Fibroblast of skin of right quadriceps (primary cell): ENCODE results near the gene CCHCR1.

Experiments
- DNase-seq: peaks from one replicate; pipeline ENCODE4 v3.0.0-alpha.2; 2013

CCHCR1 gene

GRCh38 chr6:31125586-31126363, 31.8 kb downstream of the CCHCR1 start:
- peak; percentile 75 for DNase-seq

GRCh38 chr6:31125162-31125561, 32.4 kb downstream of the CCHCR1 start:
- DNase-seq: no peak

- peak; percentile 53 for DNase-seq
These were observed 34.6 kb downstream of the CCHCR1 start for GRCh38 chr6:31122791-31123706.

DNA sequence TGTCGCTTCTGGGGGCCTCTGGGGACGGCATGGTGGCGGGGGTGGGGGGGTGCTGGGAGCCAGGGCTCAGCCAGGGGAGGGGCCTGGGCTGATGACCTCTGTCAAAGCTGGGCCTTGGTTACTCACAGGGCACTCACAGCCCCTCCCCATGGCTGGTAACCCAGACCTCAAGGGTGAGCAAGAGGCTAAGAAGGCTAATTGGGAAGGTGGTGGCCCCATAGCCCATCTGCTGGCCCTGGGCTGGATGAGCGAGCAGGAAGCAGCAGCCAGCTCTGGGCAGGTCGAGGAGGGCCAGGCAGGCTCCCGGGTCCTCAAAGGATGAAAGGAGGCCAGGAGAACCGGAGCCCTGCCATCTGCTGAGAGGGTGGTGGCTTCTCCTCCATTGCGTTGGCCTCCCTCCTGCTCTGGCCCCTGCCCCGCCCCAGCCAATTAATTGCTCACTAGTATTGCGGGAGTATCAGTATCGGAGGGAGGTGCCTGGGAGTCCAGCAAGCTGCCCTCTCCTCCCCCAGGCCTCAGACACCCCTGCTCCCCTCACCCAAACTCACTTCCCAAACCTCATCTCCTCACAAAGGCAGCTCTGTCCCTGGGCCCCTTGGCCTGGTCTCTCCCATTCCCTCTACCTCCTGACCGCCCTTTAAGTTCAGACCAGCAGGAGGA, 36.3 kb downstream of the CCHCR1 start:
- DNase-seq: no peak

GRCh38 chr6:31120151-31120915, 37.3 kb downstream of the CCHCR1 start, which contains the start of gene CDSN:
TSS of gene CDSN (minus strand) at chr6:31120446. CDS start at chr6:31120419, 27 bp downstream.
- no peak for DNase-seq

DNA sequence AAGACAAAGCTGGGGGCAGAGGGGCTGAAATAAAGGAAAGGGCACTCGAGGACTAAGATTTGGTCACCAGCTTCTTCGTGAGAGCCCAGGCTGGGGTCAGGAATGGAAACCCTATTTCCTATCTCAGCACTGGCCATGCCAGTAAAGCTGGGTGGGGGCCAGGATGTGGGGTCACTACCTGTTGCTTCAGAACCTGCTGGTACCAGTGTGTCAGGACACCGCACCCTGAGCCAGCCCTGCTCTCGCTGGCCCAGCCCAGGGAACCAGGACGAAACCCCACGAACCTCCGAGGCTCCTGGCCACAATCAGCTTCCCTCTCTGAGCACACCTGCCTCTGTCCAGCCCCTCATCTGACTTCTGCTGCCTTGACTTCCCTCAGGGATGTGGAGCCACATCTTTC, 39.4 kb downstream of the CCHCR1 start:
- DNase-seq: no peak

GRCh38 chr6:31116661-31117385, 40.8 kb downstream of the CCHCR1 start:
- DNase-seq: no peak

DNA sequence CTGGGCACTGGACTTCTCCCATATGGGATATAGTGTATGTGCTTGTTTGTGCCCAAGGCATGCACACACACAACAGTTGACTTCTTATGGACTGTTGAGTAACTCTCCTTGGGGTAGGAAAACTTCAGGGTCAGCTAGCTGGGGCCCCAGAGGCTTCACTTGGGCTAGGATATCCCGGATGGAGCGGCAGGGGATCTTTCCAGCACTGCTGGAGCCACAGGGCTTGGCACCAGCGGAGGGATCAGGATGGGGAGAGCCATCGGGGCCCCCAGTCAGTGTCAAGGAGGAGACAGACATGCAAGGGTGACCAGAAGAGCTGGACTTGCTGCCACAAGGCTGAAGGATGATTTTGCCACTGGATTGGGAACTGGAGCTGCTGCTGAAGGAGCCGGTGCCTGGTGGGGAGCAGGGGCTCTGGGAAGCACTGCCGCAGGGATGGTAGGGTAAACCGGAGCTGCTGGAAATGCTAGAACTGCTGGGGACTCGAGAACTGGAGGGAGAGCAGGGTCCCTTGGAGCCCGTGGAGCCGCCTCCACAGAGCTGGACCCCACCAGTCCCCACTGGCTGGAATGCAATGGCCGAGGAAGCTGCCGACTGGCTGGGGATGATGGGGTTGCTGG, 41.6 kb downstream of the CCHCR1 start:
- DNase-seq: no peak

DNA sequence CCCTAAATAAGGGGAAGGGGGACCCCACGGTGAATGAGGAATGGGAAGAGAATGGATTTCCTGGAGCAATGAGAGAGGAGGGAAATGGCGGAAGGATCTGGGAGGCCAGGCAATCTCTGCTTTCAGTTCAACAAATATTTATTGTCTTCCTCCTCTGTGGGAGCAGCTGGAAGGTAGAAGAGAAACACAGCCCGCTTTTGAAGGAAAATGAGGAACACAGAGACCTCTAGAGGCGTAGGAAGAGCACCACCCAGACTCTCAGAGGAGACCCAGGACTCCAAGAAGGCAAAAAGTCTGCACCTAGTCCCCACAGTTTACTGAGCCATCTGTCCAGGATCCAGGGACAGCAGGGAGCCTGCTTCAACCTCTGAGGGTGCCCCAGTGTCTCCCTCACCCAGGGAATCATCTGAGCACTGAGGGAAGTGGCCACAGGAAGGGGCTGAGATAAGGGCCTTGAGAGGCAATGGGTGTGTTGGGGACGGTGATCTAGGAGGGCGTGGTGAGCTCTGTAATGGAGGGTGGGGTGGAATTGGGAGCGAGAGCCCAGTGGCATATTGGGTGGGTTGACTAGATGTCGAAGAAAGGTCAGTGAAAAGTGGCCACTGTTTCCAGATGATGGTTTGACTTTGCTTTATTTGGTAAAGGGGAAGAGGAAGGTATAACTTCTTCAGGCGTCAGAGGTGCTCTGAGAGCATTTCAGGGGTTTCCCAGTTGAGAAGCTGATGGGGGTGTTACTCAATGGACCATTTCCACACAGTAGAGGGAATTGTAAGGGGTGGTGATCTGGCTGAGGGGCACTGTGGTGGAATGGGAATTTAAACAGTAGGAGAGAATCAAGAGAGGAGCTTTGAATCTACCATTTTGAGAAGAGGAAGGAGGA, 42.4 kb downstream of the CCHCR1 start:
- peak; percentile 72 for DNase-seq

DNA sequence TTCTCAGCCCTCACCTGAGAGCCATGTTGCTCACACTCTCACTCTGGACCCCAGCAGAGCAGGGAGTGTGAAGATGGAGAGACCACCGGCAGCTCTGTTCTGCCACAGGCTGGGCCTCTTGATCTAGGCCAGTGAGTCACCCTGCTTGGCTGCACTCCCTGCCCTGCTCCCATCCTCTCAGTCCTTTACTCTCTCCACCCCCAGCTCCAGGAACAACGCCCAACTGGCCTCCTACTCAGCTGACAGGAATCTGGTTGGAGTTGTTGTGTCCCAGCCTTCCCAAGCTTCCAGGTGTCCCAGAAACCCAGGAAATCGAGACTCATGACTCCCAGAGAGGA, 43.1 kb downstream of the CCHCR1 start, which contains the start of gene PSORS1C1:
PSORS1C1 (plus strand) TSS at position 260 of the 338 bp plus-strand sequence. CDS start 14,833 bp downstream, outside the sequence.
- DNase-seq: peak; percentile 96

- DNase-seq: peak; percentile 89
These were observed 43.6 kb downstream of the CCHCR1 start for GRCh38 chr6:31113861-31114540.

GRCh38 chr6:31112478-31112877, 45.1 kb downstream of the CCHCR1 start, which contains the start of gene C6orf15:
TSS of gene C6orf15 (minus strand) at chr6:31112575. CDS start at chr6:31112555, 20 bp downstream.
- no peak for DNase-seq

- no peak for DNase-seq
These were observed 45.9 kb downstream of the CCHCR1 start for GRCh38 chr6:31111712-31112111.

DNA sequence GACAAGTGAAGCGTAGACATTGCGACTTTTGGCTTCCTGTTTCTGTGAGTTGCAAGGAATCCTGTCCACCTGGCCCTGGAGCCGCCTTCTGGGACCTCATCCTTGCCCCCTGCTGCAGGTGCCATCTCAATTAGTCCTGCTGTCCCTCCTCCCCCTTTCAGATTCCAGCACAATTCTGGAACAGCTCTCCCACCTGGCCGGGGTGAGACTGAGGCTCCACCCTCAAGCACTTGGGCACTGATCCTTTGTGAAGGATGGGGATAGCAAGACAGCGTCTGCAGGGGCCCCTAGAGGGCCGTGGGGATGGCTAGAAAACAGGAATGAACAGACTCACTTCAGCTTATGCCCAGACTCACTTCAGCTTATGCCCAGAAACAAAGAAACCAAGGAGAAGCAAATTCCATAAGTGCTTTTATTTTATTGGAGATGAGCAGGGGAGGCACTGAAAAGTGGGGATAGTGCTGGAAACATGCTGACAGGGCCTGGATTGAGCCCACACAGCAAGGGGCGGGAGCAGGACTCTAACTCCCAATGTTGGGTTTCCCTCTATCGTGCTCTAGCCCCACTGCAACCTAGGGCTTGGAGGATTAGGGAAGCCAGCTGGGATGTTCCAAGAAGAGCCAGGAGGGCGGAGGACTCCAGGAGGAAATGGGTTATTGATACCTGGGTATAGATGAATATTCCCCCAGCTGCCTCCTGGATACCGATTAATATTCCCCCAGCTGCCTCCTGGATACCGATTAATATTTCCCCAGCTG, 46.6 kb downstream of the CCHCR1 start:
- DNase-seq: no peak

DNA sequence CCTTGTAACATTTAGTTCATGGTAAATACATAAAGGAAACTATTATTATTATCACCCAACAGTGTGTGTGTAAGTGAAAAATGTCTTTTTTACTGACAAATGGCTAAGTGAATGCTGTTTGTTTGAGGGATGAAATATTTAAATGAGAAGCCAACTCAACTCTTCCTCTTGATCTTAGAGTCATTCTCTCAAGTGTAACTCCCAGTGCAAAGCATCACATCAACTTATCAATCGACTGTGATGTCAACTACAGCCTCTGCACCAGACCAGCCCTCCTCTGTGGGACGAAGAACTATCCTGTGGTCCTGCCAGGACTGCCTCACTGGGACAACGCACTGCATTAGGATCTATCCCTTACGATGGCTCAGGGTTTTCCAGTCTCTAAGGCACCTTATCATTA, 50.5 kb downstream of the CCHCR1 start:
- no peak for DNase-seq

DNA sequence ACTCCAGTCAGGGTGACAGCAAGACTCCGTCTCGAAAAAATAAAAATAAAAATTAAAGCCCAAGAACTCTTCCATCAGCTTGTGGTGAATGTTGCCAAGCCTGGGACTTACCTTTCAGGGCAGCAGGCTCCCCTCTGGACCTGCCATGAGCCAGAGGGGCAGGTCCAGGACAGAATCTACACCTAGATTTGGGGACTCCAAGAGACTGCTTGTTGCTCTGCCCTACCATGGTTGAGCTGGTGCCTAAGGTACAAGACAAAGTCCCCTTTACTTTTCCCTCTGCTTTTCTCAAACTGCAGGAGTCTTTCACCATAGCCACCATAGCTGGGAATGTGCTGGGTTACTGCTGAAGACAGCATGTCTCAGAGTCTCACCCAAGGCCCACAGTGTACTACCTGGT, 54.5 kb downstream of the CCHCR1 start:
- no peak for DNase-seq

DNA sequence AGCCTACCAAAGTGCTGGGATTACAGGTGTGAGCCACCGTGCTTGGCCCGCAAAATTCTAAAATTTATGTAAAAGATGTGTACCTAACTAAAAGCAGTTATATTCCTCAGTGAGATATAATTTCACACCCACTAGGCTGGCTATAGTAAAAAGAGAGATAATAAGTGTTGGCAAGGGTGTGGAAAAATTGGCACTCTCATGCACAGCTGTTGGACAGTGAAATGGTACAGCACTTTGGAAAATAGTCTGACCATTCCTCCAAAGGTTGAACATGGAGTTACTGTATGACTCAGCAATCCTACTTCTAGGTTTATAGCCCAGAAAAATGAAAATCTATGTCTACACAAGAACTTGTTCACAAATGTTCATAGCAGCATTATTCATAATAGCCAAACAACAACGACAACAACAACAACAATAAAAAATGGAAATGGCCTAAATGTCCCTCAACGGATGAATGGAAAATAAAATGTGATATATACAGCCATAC, 59.1 kb downstream of the CCHCR1 start:
- DNase-seq: no peak

DNA sequence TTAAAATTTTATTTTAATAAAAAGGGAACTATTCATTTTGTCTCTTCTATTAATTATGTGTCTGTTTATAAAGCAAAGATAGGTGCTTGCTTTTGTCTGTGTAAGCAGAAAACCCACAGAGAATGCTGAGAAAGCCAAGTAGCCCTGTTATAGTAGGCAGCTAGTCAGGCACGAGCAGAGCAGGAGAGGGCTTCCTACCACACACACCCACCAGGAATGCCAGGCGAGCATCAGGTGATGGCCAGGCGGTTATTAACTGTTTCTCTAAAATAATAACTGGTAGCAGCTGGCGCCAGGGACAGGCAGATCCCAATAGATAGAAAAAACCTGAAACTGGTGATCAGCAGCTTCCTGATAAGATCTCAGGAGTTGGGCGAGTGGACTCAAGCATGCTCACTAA, 60.9 kb downstream of the CCHCR1 start:
- no peak for DNase-seq

- no peak for DNase-seq
These were observed 61.4 kb downstream of the CCHCR1 start for GRCh38 chr6:31096215-31096614.
